ENCODE data around the gene ARHGEF26.

The ARHGEF26 gene

GRCh38 chr3:154161806-154162205 is 40.6 kb downstream of the ARHGEF26 start:
- Histone ChIP-seq H3K27me3 (ENCODE audit: insufficient read depth, low read length) (no peaks in the 10 kb centered on the region), H3K27ac (ENCODE audit: low read depth, low read length) (no peak overlapping the region), H3K4me1 (ENCODE audit: insufficient read depth, low read length) (peaks cover 18% of the 10 kb centered on the region), H3K9ac (ENCODE audit: low read depth, low read length) (no peak overlapping the region), H3K9me3 (ENCODE audit: insufficient read depth, low read depth, low read length) (no peaks in the 10 kb centered on the region), H3K36me3 (ENCODE audit: insufficient read depth, low read length) (no peaks in the 10 kb centered on the region), H3K4me3 (ENCODE audit: low read length) (no peak overlapping the region)

- Histone ChIP-seq H3K9ac (ENCODE audit: low read depth, low read length) (no peak overlapping the region), H3K4me1 (ENCODE audit: insufficient read depth, low read length) (peaks cover 8% of the 10 kb centered on the region), H3K4me3 (ENCODE audit: low read length) (no peak overlapping the region), H3K27me3 (ENCODE audit: insufficient read depth, low read length) (no peaks in the 10 kb centered on the region), H3K9me3 (ENCODE audit: insufficient read depth, low read depth, low read length) (no peaks in the 10 kb centered on the region), H3K27ac (ENCODE audit: low read depth, low read length) (no peak overlapping the region), H3K36me3 (ENCODE audit: insufficient read depth, low read length) (no peaks in the 10 kb centered on the region)
- WGBS: 93% methylated on average over 2 of the region's 2 CpGs
Measured at GRCh38 chr3:154164387-154164786, 43.2 kb downstream of the ARHGEF26 start.

DNA sequence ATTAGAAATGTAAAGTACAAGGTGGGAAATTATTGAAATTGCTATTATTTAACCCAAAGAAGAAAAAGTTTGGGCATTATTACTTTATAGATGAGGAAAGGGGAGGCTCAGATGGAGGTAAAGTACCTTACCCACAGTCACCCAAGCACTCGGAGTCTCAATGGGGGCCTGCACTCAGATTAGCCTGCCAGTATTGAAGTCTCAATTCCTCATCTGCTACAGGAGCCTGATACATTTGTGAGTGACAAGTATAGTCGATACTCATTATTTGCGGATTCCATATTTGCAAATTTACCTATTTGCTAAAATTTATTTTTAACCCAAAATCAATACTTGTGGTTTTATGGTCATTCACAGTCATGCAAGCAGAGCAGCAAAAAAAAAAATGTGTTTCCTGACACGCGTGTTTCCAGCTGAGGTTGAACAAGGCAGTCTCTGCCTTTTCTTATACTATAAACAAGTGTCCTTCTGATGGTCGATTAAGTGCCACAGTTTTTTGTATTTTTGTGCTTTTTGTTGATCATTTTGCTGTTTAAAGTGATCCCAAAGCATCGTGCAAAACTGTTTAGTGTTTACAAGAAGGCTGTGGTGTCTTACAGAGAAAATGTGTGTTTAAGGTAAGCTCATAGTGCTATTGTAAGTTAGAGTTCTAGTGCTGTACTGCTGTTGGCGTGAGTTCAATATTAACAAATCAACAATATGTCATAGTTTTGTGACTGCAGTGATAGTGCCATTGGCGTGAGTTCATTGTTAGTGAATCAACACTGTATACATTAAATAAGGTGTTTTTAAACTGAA is 48.0 kb downstream of the ARHGEF26 start:
- Histone ChIP-seq H3K27me3 (ENCODE audit: insufficient read depth, low read length) (no peaks in the 10 kb centered on the region), H3K36me3 (ENCODE audit: insufficient read depth, low read length) (no peaks in the 10 kb centered on the region), H3K4me1 (ENCODE audit: insufficient read depth, low read length) (no peaks in the 10 kb centered on the region; the same call in 1 of the 2 replicates), H3K4me3 (ENCODE audit: low read length) (no peak overlapping the region), H3K9ac (ENCODE audit: low read depth, low read length) (no peak overlapping the region), H3K27ac (ENCODE audit: low read depth, low read length) (no peak overlapping the region), H3K9me3 (ENCODE audit: insufficient read depth, low read depth, low read length) (no peaks in the 10 kb centered on the region)
- WGBS: 96% methylated on average over 8 of the region's 9 CpGs

GRCh38 chr3:154169796-154170110 is 48.6 kb downstream of the ARHGEF26 start:
- H3K9ac ChIP-seq (ENCODE audit: low read depth, low read length): no peak overlapping the region
- H3K36me3 ChIP-seq (ENCODE audit: insufficient read depth, low read length): no peaks in the 10 kb centered on the region
- H3K27me3 ChIP-seq (ENCODE audit: insufficient read depth, low read length): no peaks in the 10 kb centered on the region
- peaks cover 5% of the 10 kb centered on the region for H3K4me1 ChIP-seq (ENCODE audit: insufficient read depth, low read length)
- H3K4me3 ChIP-seq (ENCODE audit: low read length): no peak overlapping the region
- no peaks in the 10 kb centered on the region for H3K9me3 ChIP-seq (ENCODE audit: insufficient read depth, low read depth, low read length)
- no peak overlapping the region for H3K27ac ChIP-seq (ENCODE audit: low read depth, low read length)
- WGBS: 100% methylated on average over 1 of the region's 1 CpG

DNA sequence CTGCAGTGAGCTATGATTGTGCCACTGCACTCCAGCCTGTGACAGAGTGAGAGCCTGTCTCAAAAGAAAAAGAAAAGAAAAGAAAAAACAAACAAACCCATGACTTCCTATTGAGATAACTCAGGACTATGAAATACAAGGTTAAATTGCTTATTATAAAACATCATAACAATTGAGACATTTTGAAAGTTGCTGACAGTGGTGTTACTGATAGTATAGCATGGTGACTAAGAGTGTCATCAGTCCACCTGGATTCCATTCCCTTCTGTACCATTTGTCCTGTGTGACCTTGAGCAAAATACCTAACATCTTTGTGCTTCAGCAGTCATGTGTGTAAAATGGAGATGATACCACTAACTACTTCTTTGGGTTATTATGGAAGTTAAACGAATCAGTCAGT is 49.1 kb downstream of the ARHGEF26 start:
- Histone ChIP-seq H3K4me3 (ENCODE audit: low read length) (no peak overlapping the region), H3K27me3 (ENCODE audit: insufficient read depth, low read length) (no peaks in the 10 kb centered on the region), H3K36me3 (ENCODE audit: insufficient read depth, low read length) (no peaks in the 10 kb centered on the region), H3K9me3 (ENCODE audit: insufficient read depth, low read depth, low read length) (no peaks in the 10 kb centered on the region), H3K27ac (ENCODE audit: low read depth, low read length) (no peak overlapping the region), H3K4me1 (ENCODE audit: insufficient read depth, low read length) (peaks cover 10% of the 10 kb centered on the region), H3K9ac (ENCODE audit: low read depth, low read length) (no peak overlapping the region)
- WGBS: 100% methylated on average over 1 of the region's 1 CpG

GRCh38 chr3:154175041-154175440 is 53.9 kb downstream of the ARHGEF26 start:
- no peaks in the 10 kb centered on the region for H3K9me3 ChIP-seq (ENCODE audit: insufficient read depth, low read depth, low read length)
- H3K27ac ChIP-seq (ENCODE audit: low read depth, low read length): no peak overlapping the region
- H3K4me1 ChIP-seq (ENCODE audit: insufficient read depth, low read length): peaks cover 18% of the 10 kb centered on the region
- H3K4me3 ChIP-seq (ENCODE audit: low read length): no peak overlapping the region
- no peak overlapping the region for H3K9ac ChIP-seq (ENCODE audit: low read depth, low read length)
- no peaks in the 10 kb centered on the region for H3K36me3 ChIP-seq (ENCODE audit: insufficient read depth, low read length)
- no peaks in the 10 kb centered on the region for H3K27me3 ChIP-seq (ENCODE audit: insufficient read depth, low read length)
- 94% methylated on average over 1 of the region's 3 CpGs for WGBS

DNA sequence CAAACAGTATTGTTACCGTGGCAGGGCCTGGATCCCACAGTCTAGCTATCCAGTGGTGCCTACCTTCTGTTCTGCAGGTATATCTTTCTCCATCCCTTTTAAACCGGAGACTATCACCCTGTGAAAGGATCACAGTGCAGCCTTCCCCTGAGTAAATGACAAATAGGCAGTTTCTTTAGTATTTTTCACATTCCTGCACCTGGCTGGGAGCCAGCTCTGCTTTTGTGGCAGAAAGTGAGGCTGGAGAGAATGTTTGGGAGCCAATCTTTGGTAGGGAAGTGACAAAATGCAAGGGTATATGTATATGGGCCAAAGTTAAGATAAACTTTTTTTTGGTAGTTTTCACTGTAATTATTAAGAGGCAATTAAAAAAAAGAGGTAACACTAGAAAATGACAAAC is 54.8 kb downstream of the ARHGEF26 start:
- peaks cover 22% of the 10 kb centered on the region for H3K4me1 ChIP-seq (ENCODE audit: insufficient read depth, low read length)
- WGBS: 76% methylated on average over 2 of the region's 2 CpGs
- H3K9me3 ChIP-seq (ENCODE audit: insufficient read depth, low read depth, low read length): no peaks in the 10 kb centered on the region
- H3K27ac ChIP-seq (ENCODE audit: low read depth, low read length): no peak overlapping the region
- H3K9ac ChIP-seq (ENCODE audit: low read depth, low read length): no peak overlapping the region
- H3K36me3 ChIP-seq (ENCODE audit: insufficient read depth, low read length): no peaks in the 10 kb centered on the region
- H3K27me3 ChIP-seq (ENCODE audit: insufficient read depth, low read length): no peaks in the 10 kb centered on the region
- no peak overlapping the region for H3K4me3 ChIP-seq (ENCODE audit: low read length)

DNA sequence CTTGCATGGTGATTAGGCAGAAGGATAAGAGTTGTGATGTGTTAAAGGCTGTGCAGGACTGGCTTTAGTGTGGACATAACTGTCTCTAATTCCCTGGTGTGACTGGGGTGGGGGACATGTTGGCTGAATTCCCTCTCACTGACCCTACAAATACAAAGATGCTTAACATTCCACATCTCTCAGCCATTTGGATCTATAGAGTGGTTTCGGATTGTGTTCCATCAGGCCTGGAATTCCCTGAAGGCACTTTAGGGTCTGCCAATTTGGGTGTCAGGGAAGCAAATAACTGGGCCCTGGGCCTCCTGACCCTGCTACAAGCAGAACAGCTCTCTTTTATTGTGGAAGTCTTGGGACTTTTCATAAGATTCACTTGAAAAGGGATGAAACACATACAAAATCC is 56.2 kb downstream of the ARHGEF26 start:
- Histone ChIP-seq H3K4me1 (ENCODE audit: insufficient read depth, low read length) (peaks cover 29% of the 10 kb centered on the region), H3K36me3 (ENCODE audit: insufficient read depth, low read length) (no peaks in the 10 kb centered on the region), H3K4me3 (ENCODE audit: low read length) (no peak overlapping the region), H3K9me3 (ENCODE audit: insufficient read depth, low read depth, low read length) (no peaks in the 10 kb centered on the region), H3K27me3 (ENCODE audit: insufficient read depth, low read length) (no peaks in the 10 kb centered on the region), H3K27ac (ENCODE audit: low read depth, low read length) (no peak overlapping the region), H3K9ac (ENCODE audit: low read depth, low read length) (no peak overlapping the region)
- WGBS: 94% methylated on average over 1 of the region's 1 CpG

DNA sequence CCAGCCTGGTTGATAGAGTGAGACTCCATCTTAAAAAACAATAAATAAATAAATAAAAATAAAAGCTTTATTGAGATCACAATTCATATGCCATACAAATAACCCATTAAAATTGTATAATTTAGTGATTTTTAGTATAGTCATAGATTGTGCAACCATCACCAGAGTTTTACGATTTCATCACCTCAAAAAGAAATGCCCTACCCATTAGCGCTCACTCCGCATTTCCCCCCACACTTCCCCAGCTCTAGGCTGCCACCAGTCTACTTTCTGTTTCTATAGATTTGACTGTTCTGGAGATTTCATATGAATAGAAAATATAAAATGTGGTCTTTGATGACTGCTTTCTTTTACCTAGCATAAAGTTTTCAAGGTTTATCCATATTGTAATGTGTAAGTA is 57.0 kb downstream of the ARHGEF26 start:
- Histone ChIP-seq H3K4me3 (ENCODE audit: low read length) (no peak overlapping the region), H3K27me3 (ENCODE audit: insufficient read depth, low read length) (no peaks in the 10 kb centered on the region)
- 77% methylated on average over 3 of the region's 3 CpGs for WGBS

GRCh38 chr3:154180836-154181691 is 59.9 kb downstream of the ARHGEF26 start:
- Histone ChIP-seq H3K9me3 (ENCODE audit: insufficient read depth, low read depth, low read length) (no peaks in the 10 kb centered on the region), H3K36me3 (ENCODE audit: insufficient read depth, low read length) (no peaks in the 10 kb centered on the region), H3K9ac (ENCODE audit: low read depth, low read length) (no peak overlapping the region), H3K4me1 (ENCODE audit: insufficient read depth, low read length) (peaks cover 14% of the 10 kb centered on the region; the same call in 1 of the 2 replicates), H3K4me3 (ENCODE audit: low read length) (no peak overlapping the region), H3K27me3 (ENCODE audit: insufficient read depth, low read length) (no peaks in the 10 kb centered on the region), H3K27ac (ENCODE audit: low read depth, low read length) (no peak overlapping the region)
- 94% methylated on average over 8 of the region's 10 CpGs for whole genome bisulfite sequencing

More for the DNA sequence above, 57.0 kb downstream of the ARHGEF26 start:
- no peaks in the 10 kb centered on the region for H3K36me3 ChIP-seq (ENCODE audit: insufficient read depth, low read length)
- H3K9me3 ChIP-seq (ENCODE audit: insufficient read depth, low read depth, low read length): no peaks in the 10 kb centered on the region
- no peak overlapping the region for H3K9ac ChIP-seq (ENCODE audit: low read depth, low read length)
- peaks cover 29% of the 10 kb centered on the region for H3K4me1 ChIP-seq (ENCODE audit: insufficient read depth, low read length)
- no peak overlapping the region for H3K27ac ChIP-seq (ENCODE audit: low read depth, low read length)

DNA sequence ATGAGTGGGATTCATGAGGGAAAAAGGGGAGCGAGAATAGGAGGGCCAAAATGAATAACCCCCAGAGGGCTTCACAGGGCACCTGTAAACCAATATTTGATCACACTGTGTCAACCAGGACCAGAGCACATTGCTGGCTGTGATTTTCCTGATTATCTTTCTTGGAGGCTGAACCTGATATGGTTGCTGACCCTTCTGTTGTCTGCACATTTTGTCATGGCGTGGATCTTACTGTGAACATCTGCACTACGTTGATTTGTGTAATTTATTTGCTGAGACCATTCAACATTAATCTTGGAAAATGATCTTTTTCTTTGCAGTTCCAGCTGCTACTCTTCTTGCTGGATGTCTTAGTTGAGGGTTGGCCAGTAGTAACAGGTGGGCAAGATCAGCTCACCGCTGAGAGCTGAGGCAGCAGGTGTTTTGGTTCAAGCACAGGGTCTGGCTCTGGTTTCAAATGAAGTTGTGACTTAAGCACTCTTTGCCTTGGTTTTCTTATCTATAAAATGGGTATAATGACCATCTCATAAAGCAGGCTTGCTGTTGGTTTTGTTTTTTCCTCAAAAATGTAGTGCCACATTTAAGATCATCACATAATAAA is 61.2 kb downstream of the ARHGEF26 start:
- 93% methylated on average over 4 of the region's 4 CpGs for WGBS
- Histone ChIP-seq H3K27me3 (ENCODE audit: insufficient read depth, low read length) (no peaks in the 10 kb centered on the region), H3K9ac (ENCODE audit: low read depth, low read length) (no peak overlapping the region), H3K4me1 (ENCODE audit: insufficient read depth, low read length) (peaks cover 11% of the 10 kb centered on the region; the same call in 1 of the 2 replicates), H3K9me3 (ENCODE audit: insufficient read depth, low read depth, low read length) (no peaks in the 10 kb centered on the region), H3K4me3 (ENCODE audit: low read length) (no peak overlapping the region), H3K36me3 (ENCODE audit: insufficient read depth, low read length) (no peaks in the 10 kb centered on the region), H3K27ac (ENCODE audit: low read depth, low read length) (no peak overlapping the region)
